CD14-positive monocyte (primary cell): Measurements from ENCODE around the gene UGT1A9. TPM values are rescaled to one million over a fixed set of nuclear protein-coding genes. Genes with fewer than 3 reads are reported as not detected.

Experiments
- DNase-seq, 3 donors: peaks; one replicate each; pipeline ENCODE4 v3.0.0-alpha.2; 2011 to 2022
- H2AFZ ChIP-seq: 2 replicates; pipeline ENCODE4 v1.6.0; 2012; ENCODE audit warnings: mild to moderate bottlenecking, low read depth, low read length, inconsistent platforms; ENCODE audit not compliant: insufficient read depth, poor library complexity, severe bottlenecking
- H3K27ac ChIP-seq, 2 donors: 1 replicate in 1 of 2; 2 replicates in 1 of 2; pipeline ENCODE4 v1.5.1; 2012 to 2013; ENCODE audit warnings: low read length in 2 of 2, control low read depth in 1 of 2, inconsistent platforms in 1 of 2, low read depth in 1 of 2, mild to moderate bottlenecking in 1 of 2
- H3K27me3 ChIP-seq, 2 donors: one replicate each; pipeline versions ENCODE4 v1.6.0 to v1.6.1; 2011 to 2013; ENCODE audit warnings: low read length in 2 of 2; ENCODE audit not compliant: control insufficient read depth in 2 of 2, insufficient read depth in 2 of 2
- H3K36me3 ChIP-seq, 2 donors: replicated peaks in 1 of 2; 1 replicate in 1 of 2; 2 replicates in 1 of 2; pipeline versions ENCODE4 v1.5.1 to v1.6.1; 2012 to 2013; ENCODE audit warnings: low read length in 2 of 2, control low read depth in 1 of 2, inconsistent platforms in 1 of 2, mild to moderate bottlenecking in 1 of 2; ENCODE audit not compliant: insufficient read depth in 2 of 2, control insufficient read depth in 1 of 2
- H3K4me1 ChIP-seq, 2 donors: 1 replicate in 1 of 2; 2 replicates in 1 of 2; pipeline versions ENCODE4 v1.5.1 to v1.6.1; 2012 to 2013; ENCODE audit warnings: low read length in 2 of 2, control low read depth in 1 of 2, inconsistent platforms in 1 of 2, mild to moderate bottlenecking in 1 of 2, moderate library complexity in 1 of 2; ENCODE audit not compliant: insufficient read depth in 2 of 2, control insufficient read depth in 1 of 2
- H3K4me2 ChIP-seq: replicated peaks from 2 replicates; pipeline ENCODE3; 2012; ENCODE audit warnings: low read length, moderate library complexity, mild to moderate bottlenecking; ENCODE audit not compliant: poor library complexity, severe bottlenecking; ENCODE audit errors: extremely low read depth
- H3K4me3 ChIP-seq, 3 experiments: fragments of 200-600 bp in 1 of 3; sonication (generic) in 1 of 3; replicated peaks in 1 of 3; 1 replicate in 2 of 3; 2 replicates in 1 of 3; pipeline ENCODE4 v1.5.1; 2011 to 2013; ENCODE audit warnings: low read length in 3 of 3, mild to moderate bottlenecking in 3 of 3, control low read depth in 2 of 3, low read depth in 2 of 3, inconsistent platforms in 1 of 3, moderate library complexity in 1 of 3
- H3K79me2 ChIP-seq: 2 replicates; pipeline ENCODE4 v1.6.0; 2012; ENCODE audit warnings: mild to moderate bottlenecking, control low read depth, inconsistent platforms, low read length, moderate library complexity; ENCODE audit not compliant: insufficient read depth
- H3K9ac ChIP-seq: 2 replicates; pipeline ENCODE4 v1.6.0; 2017; ENCODE audit warnings: low read length, mild to moderate bottlenecking; ENCODE audit not compliant: insufficient read depth, poor library complexity, severe bottlenecking
- H3K9me3 ChIP-seq, 2 donors: replicated peaks in 1 of 2; 1 replicate in 1 of 2; 2 replicates in 1 of 2; pipeline versions ENCODE4 v1.5.1 to v1.6.1; 2012 to 2013; ENCODE audit warnings: low read length in 2 of 2, control low read depth in 1 of 2; ENCODE audit not compliant: control insufficient read depth in 1 of 2, insufficient read depth in 1 of 2
- H4K20me1 ChIP-seq: 2 replicates; pipeline ENCODE4 v1.6.0; 2012; ENCODE audit warnings: mild to moderate bottlenecking, low read length, control low read depth, moderate library complexity; ENCODE audit not compliant: insufficient read depth
- H3K27ac Mint-ChIP-seq, 7 donors: one replicate each; pipeline ENCODE4 v1.8.0; 2020; ENCODE audit warnings: mild to moderate bottlenecking in 7 of 7, mixed read lengths in 7 of 7, moderate library complexity in 6 of 7, inconsistent platforms in 2 of 7
- H3K27me3 Mint-ChIP-seq, 3 donors: one replicate each; pipeline ENCODE4 v1.8.0; 2021 to 2022; ENCODE audit warnings: low read depth in 3 of 3, mild to moderate bottlenecking in 3 of 3, mixed read lengths in 3 of 3, moderate library complexity in 3 of 3, inconsistent platforms in 1 of 3
- H3K36me3 Mint-ChIP-seq, 2 donors: one replicate each; pipeline ENCODE4 v1.8.0; 2020; ENCODE audit warnings: mixed read lengths in 2 of 2, inconsistent platforms in 1 of 2, mild to moderate bottlenecking in 1 of 2
- H3K4me1 Mint-ChIP-seq: one replicate; pipeline ENCODE4 v1.8.0; 2020; ENCODE audit warnings: mild to moderate bottlenecking, mixed read lengths
- H3K4me3 Mint-ChIP-seq, 2 donors: one replicate each; pipeline ENCODE4 v1.8.0; 2020; ENCODE audit warnings: mild to moderate bottlenecking in 2 of 2, mixed read lengths in 2 of 2, moderate library complexity in 1 of 2
- H3K9me3 Mint-ChIP-seq, 7 donors: one replicate each; pipeline ENCODE4 v1.8.0; 2020 to 2022; ENCODE audit warnings: mixed read lengths in 7 of 7, mild to moderate bottlenecking in 6 of 7, moderate library complexity in 6 of 7, inconsistent platforms in 2 of 7
- CTCF ChIP-seq: fragments of 200-600 bp; IDR thresholded peaks from one replicate; pipeline ENCODE4 v1.8.0; 2022; ENCODE audit warnings: antibody characterized with exemption, mild to moderate bottlenecking
- WGBS: methylation state at CpG from one replicate; pipeline ENCODE4 v1.1.5; 2013; ENCODE audit warnings: missing lambda C conversion rate; ENCODE audit not compliant: insufficient coverage; 5-methylcytosine and 5-hydroxymethylcytosine counted together
- intact Hi-C, 2 donors: fragments of 100-400 bp; cut with micrococcal nuclease; formaldehyde crosslinking; loops; one replicate each; pipeline versions ENCODE4 v1.15.0 to v1.15.1; 2023
- polyA plus RNA-seq, 3 donors: library from polyadenylated mRNA; depleted of rRNA in 1 of 3; unstranded in 2 of 3; stranded (reverse) in 1 of 3; fragments of 300-500 nt in 2 of 3; fragments of >200 nt in 1 of 3; fragmentation: Illumina TruSeq in 2 of 3; gene quantifications; 1 replicate in 2 of 3; 2 replicates in 1 of 3; pipeline ENCODE4 v1.2.3, GENCODE V29; 2012 to 2021

Gene UGT1A9
- polyA plus RNA-seq, 3 donors, result not detected

- Histone ChIP-seq H3K9me3 (no peaks in the 10 kb centered on the region), H3K4me1 (no peaks in the 10 kb centered on the region), H3K27ac (no peak overlapping the region), H3K4me3 (no peak overlapping the region), H3K79me2 (no peaks in the 10 kb centered on the region), H3K9ac (no peak overlapping the region), H2AFZ (no peak overlapping the region), H3K27me3 (no peaks in the 10 kb centered on the region), H3K4me2 (no peak overlapping the region), H3K36me3 (no peaks in the 10 kb centered on the region), H4K20me1 (no peaks in the 10 kb centered on the region)
- TF ChIP-seq CTCF, result no peak
- no peaks in the 10 kb centered on the region for H3K27me3 Mint-ChIP-seq
- H3K27ac Mint-ChIP-seq, result no peak overlapping the region
- WGBS, result no CpG with 5 or more reads among the region's 3 CpGs
- no peaks in the 10 kb centered on the region for H3K36me3 Mint-ChIP-seq
- intact Hi-C loops, result no loop called here
- no peak overlapping the region for H3K4me3 Mint-ChIP-seq
- DNase-seq, result no peak
- peaks cover 0 to 4% (median 2%) of the 10 kb centered on the region in 7 donors for H3K9me3 Mint-ChIP-seq
- H3K4me1 Mint-ChIP-seq, result no peaks in the 10 kb centered on the region
Measured at GRCh38 chr2:233672886-233673285, 1.2 kb downstream of the UGT1A9 start.

- no peaks in the 10 kb centered on the region for H4K20me1 ChIP-seq
- Mint-ChIP-seq H3K4me1 (no peaks in the 10 kb centered on the region), H3K27me3 (no peaks in the 10 kb centered on the region), H3K36me3 (no peaks in the 10 kb centered on the region), H3K4me3 (no peak overlapping the region), H3K9me3 (peaks cover 0 to 2% (median 0%) of the 10 kb centered on the region in 7 donors), H3K27ac (no peak overlapping the region)
- no peak overlapping the region for H3K4me2 ChIP-seq
- no peak overlapping the region for H3K27ac ChIP-seq
- H3K36me3 ChIP-seq, result no peaks in the 10 kb centered on the region
- H3K9ac ChIP-seq, result no peak overlapping the region
- no peak for TF ChIP-seq CTCF
- DNase-seq, result no peak
- no peaks in the 10 kb centered on the region for H3K9me3 ChIP-seq
- H3K27me3 ChIP-seq, result no peaks in the 10 kb centered on the region
- no peak overlapping the region for H3K4me3 ChIP-seq
- H2AFZ ChIP-seq, result no peak overlapping the region
- H3K4me1 ChIP-seq, result no peaks in the 10 kb centered on the region
- no peaks in the 10 kb centered on the region for H3K79me2 ChIP-seq
- intact Hi-C loops, result no loop called here
Measured at GRCh38 chr2:233673896-233674295, 2.2 kb downstream of the UGT1A9 start.
